Prostate gland (tissue), 2 donors: ENCODE results near the gene ICAM4. TPM values are rescaled to one million over a fixed set of nuclear protein-coding genes. Genes with fewer than 3 reads are reported as not detected.

ENCODE experiments used
- DNase-seq: peaks from one replicate; pipeline ENCODE4 v3.0.0-alpha.2; 2019; ENCODE audit warnings: low spot score
- H3K27ac ChIP-seq, 2 donors: fragments of 200-600 bp; sonication (generic); 2 replicates each; pipeline ENCODE4 v1.5.1; 2017 to 2019
- H3K27me3 ChIP-seq: fragments of 200-600 bp; sonication (generic); replicated peaks from 2 replicates; pipeline ENCODE4 v1.5.1; 2019; ENCODE audit not compliant: insufficient read depth
- H3K36me3 ChIP-seq, 2 donors: fragments of 200-600 bp; sonication (generic); 1 replicate in 1 of 2; 2 replicates in 1 of 2; pipeline versions ENCODE4 v1.5.1 to v1.8.1; 2017 to 2019
- H3K4me1 ChIP-seq: fragments of 200-600 bp; sonication (generic); replicated peaks from 2 replicates; pipeline ENCODE4 v1.5.1; 2019
- H3K4me3 ChIP-seq, 2 donors: fragments of 200-600 bp; sonication (generic); 2 replicates each; pipeline ENCODE4 v1.5.1; 2017 to 2019
- H3K9me3 ChIP-seq: fragments of 200-600 bp; sonication (generic); 2 replicates; pipeline ENCODE4 v1.5.1; 2017
- CTCF ChIP-seq, 4 experiments: fragments of 200-600 bp in 2 of 4; fragments of 450-650 bp in 2 of 4; sonication (generic) in 2 of 4; IDR thresholded peaks; 1 replicate in 3 of 4; 2 replicates in 1 of 4; pipeline ENCODE4 v1.5.1; 2016 to 2019; ENCODE audit warnings: antibody characterized with exemption in 4 of 4, mild to moderate bottlenecking in 2 of 4, moderate library complexity in 2 of 4
- POLR2A ChIP-seq: fragments of 450-650 bp; IDR thresholded peaks from one replicate; pipeline ENCODE4 v1.6.1; 2016; ENCODE audit warnings: antibody characterized with exemption, mild to moderate bottlenecking
- POLR2AphosphoS5 ChIP-seq: sonication (generic); formaldehyde crosslinking; IDR thresholded peaks from one replicate; pipeline ENCODE4 v1.6.1; 2017; ENCODE audit warnings: antibody characterized with exemption
- WGBS: methylation state at CpG from one replicate; pipeline ENCODE4 v1.1.5; 2018; 5-methylcytosine and 5-hydroxymethylcytosine counted together
- intact Hi-C: fragments of 100-400 bp; cut with DNase I; formaldehyde crosslinking; loops from one replicate; pipeline ENCODE4 v1.14.2; 2022
- total RNA-seq, 2 donors: library from RNA; depleted of rRNA; stranded (reverse); fragments of >200 nt; gene quantifications; one replicate each; pipeline ENCODE4 v1.1.0, GENCODE V29; 2016

Gene ICAM4
- total RNA-seq, 2 donors from 2014 or later = 1.0 TPM; not detected in 1

DNA sequence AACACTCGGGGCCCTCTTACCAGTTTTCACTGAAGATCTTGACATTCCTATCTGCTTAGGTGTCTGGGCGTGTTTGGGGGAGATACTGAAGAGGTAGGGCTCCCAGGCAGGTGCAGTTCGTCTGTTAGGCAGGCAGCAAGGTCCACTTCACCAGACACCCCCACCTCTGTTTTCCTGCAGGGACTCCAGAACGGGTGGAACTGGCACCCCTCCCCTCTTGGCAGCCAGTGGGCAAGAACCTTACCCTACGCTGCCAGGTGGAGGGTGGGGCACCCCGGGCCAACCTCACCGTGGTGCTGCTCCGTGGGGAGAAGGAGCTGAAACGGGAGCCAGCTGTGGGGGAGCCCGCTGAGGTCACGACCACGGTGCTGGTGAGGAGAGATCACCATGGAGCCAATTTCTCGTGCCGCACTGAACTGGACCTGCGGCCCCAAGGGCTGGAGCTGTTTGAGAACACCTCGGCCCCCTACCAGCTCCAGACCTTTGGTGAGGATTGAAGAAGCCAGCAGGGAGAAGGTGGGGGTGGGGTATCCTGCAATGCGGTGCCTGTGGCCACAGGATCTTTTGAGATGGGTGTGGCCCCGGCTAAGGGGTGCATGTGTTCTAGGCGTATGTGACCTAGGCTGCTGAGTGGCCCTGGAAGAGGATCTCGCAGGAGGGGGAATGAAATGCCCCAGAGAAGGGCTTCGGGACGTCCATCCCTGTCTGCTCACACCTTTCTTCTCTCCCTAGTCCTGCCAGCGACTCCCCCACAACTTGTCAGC, 3.3 kb upstream of the ICAM4 start:
- no peak for DNase-seq

DNA sequence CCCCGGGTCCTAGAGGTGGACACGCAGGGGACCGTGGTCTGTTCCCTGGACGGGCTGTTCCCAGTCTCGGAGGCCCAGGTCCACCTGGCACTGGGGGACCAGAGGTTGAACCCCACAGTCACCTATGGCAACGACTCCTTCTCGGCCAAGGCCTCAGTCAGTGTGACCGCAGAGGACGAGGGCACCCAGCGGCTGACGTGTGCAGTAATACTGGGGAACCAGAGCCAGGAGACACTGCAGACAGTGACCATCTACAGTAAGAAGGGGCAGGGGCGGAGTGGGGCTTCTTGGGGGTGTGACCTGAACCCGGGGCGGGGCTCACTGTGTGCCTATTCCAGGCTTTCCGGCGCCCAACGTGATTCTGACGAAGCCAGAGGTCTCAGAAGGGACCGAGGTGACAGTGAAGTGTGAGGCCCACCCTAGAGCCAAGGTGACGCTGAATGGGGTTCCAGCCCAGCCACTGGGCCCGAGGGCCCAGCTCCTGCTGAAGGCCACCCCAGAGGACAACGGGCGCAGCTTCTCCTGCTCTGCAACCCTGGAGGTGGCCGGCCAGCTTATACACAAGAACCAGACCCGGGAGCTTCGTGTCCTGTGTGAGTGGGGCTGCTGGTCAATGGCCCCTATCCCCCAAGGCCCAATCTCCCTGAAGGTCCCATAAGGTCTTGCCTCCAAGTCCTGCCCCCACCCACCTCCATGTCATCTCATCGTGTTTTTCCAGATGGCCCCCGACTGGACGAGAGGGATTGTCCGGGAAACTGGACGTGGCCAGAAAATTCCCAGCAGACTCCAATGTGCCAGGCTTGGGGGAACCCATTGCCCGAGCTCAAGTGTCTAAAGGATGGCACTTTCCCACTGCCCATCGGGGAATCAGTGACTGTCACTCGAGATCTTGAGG, 2.4 kb upstream of the ICAM4 start:
- Histone ChIP-seq H3K27me3 (peaks cover 10% of the 10 kb centered on the region), H3K27ac (no peak overlapping the region), H3K4me3 (no peak overlapping the region), H3K4me1 (no peaks in the 10 kb centered on the region), H3K9me3 (no peaks in the 10 kb centered on the region), H3K36me3 (no peaks in the 10 kb centered on the region)
- TF ChIP-seq CTCF (IDR thresholded peaks at IDR 0.05) (no peak), POLR2A (no peak), POLR2AphosphoS5 (no peak)
- DNase-seq = no peak
- intact Hi-C loops = no loop called here
- 92% methylated on average over 34 of the region's 34 CpGs for WGBS

More for the DNA sequence above, 3.3 kb upstream of the ICAM4 start:
- 74% methylated on average over 18 of the region's 23 CpGs for WGBS
- H3K9me3 ChIP-seq = no peaks in the 10 kb centered on the region
- H3K27me3 ChIP-seq = peaks cover 5% of the 10 kb centered on the region
- H3K4me3 ChIP-seq = no peak overlapping the region
- intact Hi-C loops = no loop called here
- no peaks in the 10 kb centered on the region for H3K36me3 ChIP-seq
- no peak overlapping the region for H3K27ac ChIP-seq
- H3K4me1 ChIP-seq = no peaks in the 10 kb centered on the region
- TF ChIP-seq POLR2AphosphoS5 (no peak), CTCF (IDR thresholded peaks at IDR 0.05) (no peak), POLR2A (no peak)

DNA sequence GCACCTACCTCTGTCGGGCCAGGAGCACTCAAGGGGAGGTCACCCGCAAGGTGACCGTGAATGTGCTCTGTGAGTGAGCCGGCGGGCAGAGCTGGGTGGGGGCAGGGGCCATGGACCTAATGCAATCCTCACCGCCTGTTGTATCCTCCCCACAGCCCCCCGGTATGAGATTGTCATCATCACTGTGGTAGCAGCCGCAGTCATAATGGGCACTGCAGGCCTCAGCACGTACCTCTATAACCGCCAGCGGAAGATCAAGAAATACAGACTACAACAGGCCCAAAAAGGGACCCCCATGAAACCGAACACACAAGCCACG, 1.8 kb upstream of the ICAM4 start:
- intact Hi-C loops = no loop called here
- H3K27me3 ChIP-seq = peaks cover 16% of the 10 kb centered on the region
- 88% methylated on average over 13 of the region's 13 CpGs for WGBS
- H3K4me1 ChIP-seq = peaks cover 1% of the 10 kb centered on the region
- no peaks in the 10 kb centered on the region for H3K9me3 ChIP-seq
- no peak overlapping the region for H3K27ac ChIP-seq
- H3K36me3 ChIP-seq = no peaks in the 10 kb centered on the region
- TF ChIP-seq POLR2A = no peak
- no peak for TF ChIP-seq CTCF (IDR thresholded peaks at IDR 0.05)
- TF ChIP-seq POLR2AphosphoS5 = no peak
- H3K4me3 ChIP-seq = no peak overlapping the region
- no peak for DNase-seq

DNA sequence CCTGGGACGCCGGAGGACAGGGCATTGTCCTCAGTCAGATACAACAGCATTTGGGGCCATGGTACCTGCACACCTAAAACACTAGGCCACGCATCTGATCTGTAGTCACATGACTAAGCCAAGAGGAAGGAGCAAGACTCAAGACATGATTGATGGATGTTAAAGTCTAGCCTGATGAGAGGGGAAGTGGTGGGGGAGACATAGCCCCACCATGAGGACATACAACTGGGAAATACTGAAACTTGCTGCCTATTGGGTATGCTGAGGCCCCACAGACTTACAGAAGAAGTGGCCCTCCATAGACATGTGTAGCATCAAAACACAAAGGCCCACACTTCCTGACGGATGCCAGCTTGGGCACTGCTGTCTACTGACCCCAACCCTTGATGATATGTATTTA, 1.4 kb upstream of the ICAM4 start:
- H3K4me1 ChIP-seq = peaks cover 2% of the 10 kb centered on the region
- no peaks in the 10 kb centered on the region for H3K9me3 ChIP-seq
- no peaks in the 10 kb centered on the region for H3K36me3 ChIP-seq
- WGBS = 90% methylated on average over 4 of the region's 4 CpGs
- DNase-seq = no peak
- H3K4me3 ChIP-seq = no peak overlapping the region
- peaks cover 16% of the 10 kb centered on the region for H3K27me3 ChIP-seq
- intact Hi-C loops = no loop called here
- TF ChIP-seq POLR2A (no peak), CTCF (IDR thresholded peaks at IDR 0.05) (no peak), POLR2AphosphoS5 (no peak)
- no peak overlapping the region for H3K27ac ChIP-seq
